ENCODE results near the gene PRR16. TPM values are rescaled to one million over a fixed set of nuclear protein-coding genes. Genes with fewer than 3 reads are reported as not detected.
A peak's percentile ranks its signal among the peaks of the same experiment; 100 is the strongest.

Gene PRR16
- total and polyA plus RNA-seq, 9 donors: 6.0 to 27.3 (median 16.9) TPM

DNA sequence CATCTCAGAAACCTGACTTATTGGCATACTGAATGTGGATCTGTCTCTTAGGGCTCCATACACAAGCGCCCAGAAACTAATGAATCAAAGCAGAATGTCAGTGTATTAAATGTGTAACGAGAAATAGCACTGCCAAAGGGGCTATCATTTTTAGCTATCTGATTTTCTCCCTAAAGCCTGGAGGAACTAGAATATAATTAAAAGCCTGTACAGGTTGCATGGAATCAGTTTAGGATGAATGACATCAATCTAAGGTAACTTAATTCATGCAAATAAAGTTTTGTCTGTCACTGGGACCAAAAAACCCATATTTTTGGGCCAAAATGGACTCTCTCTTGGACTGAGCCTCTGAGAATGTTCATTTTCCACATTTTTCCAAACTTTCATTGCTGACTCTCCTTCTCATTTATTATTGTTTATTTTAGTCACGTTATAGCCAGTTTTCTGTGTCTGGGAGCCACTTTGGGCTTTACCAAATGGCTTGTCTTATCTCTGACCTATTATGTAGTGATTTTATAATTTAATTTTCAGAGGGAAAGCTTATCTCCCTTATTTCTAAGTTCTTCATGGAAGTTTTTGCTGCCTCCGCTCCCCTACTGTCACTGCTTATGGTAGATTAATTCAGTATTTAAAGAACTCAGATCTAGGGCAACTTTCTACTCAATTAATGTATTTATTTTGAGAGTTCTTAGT lies 47.0 kb downstream of the PRR16 start:
- H3K4me1 ChIP-seq (ENCODE audit: control insufficient read depth, insufficient read depth, low read length): no peaks in the 10 kb centered on the region
- DNase-seq: no peak
- H3K4me3 ChIP-seq (ENCODE audit: low read length): no peak overlapping the region
- WGBS (ENCODE audit: insufficient coverage): 80% methylated on average over 1 of the region's 4 CpGs
- no peak overlapping the region for H3K27ac ChIP-seq (ENCODE audit: low read length)
- no peaks in the 10 kb centered on the region for H3K27me3 ChIP-seq (ENCODE audit: control insufficient read depth, insufficient read depth, low read length)
- no peaks in the 10 kb centered on the region for H3K36me3 ChIP-seq (ENCODE audit: control insufficient read depth, insufficient read depth, low read length)
- H3K9me3 ChIP-seq (replicated peaks; ENCODE audit: control insufficient read depth, low read depth, low read length): no peaks in the 10 kb centered on the region

DNA sequence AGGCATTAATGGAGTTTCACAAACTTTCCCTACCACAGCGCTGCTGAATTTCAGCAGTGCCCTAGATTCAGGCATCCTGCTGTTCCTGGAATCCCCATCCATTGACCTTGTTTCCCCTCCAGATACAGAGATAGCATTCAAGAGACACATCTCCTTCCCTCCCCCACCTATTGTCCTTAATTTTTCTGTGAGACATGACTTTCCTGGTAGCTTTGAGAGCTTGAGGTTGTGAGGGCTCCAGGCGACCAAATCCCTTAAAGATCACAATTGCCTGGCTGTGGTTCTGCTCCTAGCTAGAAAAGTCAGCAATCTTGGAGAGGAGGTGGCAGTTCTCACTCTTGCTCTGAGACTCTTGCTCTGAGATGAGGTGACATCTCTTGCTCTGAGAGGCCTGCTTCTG lies 48.0 kb downstream of the PRR16 start:
- no peaks in the 10 kb centered on the region for H3K9me3 ChIP-seq (replicated peaks; ENCODE audit: control insufficient read depth, low read depth, low read length)
- no peak overlapping the region for H3K27ac ChIP-seq (ENCODE audit: low read length)
- no peaks in the 10 kb centered on the region for H3K36me3 ChIP-seq (ENCODE audit: control insufficient read depth, insufficient read depth, low read length)
- H3K27me3 ChIP-seq (ENCODE audit: control insufficient read depth, insufficient read depth, low read length): no peaks in the 10 kb centered on the region
- H3K4me3 ChIP-seq (ENCODE audit: low read length): no peak overlapping the region
- no peak for DNase-seq
- no peaks in the 10 kb centered on the region for H3K4me1 ChIP-seq (ENCODE audit: control insufficient read depth, insufficient read depth, low read length)
- WGBS (ENCODE audit: insufficient coverage): 60% methylated on average over 2 of the region's 2 CpGs

DNA sequence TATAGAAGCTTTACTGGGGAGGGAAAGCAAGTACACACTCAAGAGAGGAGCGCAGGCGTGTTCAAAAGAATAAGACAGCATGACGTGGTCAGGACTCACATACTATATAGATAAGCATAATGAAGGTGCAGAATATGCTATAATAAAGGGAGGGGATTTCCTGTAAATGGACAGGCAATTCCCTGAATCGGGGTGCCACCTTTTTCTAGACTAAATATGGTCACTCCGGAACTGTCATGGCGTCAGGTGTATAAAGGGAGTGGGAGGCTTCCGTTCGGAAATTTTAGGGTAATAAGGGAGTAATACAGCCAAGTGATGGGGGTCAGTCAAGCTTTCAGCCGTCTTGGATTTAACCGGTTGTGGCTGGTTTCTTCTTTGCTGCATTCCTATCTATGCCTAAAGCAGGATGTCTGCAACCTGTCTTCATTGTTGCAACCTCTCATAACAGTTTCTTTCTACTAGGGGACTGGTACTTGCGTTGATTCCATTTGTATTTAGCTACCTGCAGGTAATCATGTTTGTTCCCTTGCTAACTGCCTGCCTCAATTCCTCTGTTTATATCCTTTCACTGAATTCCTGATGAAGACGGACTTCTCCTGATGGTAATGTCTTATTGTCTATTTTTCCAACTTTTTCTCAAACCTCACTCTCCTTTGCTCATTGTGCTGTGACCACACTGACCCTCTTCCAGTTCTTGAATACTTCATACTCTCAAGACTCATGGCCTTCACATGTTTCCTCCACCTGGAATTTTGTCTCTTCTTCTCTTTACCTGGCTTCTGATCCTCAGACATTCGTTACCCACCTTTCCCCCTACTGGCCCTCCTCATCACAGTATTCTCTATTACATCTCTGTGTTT lies 48.9 kb downstream of the PRR16 start:
- H3K4me3 ChIP-seq (ENCODE audit: low read length): no peak overlapping the region
- H3K27ac ChIP-seq (ENCODE audit: low read length): no peak overlapping the region
- no peaks in the 10 kb centered on the region for H3K9me3 ChIP-seq (replicated peaks; ENCODE audit: control insufficient read depth, low read depth, low read length)
- WGBS (ENCODE audit: insufficient coverage): 91% methylated on average over 7 of the region's 13 CpGs
- no peak for DNase-seq
- H3K27me3 ChIP-seq (ENCODE audit: control insufficient read depth, insufficient read depth, low read length): no peaks in the 10 kb centered on the region
- H3K36me3 ChIP-seq (ENCODE audit: control insufficient read depth, insufficient read depth, low read length): no peaks in the 10 kb centered on the region
- H3K4me1 ChIP-seq (ENCODE audit: control insufficient read depth, insufficient read depth, low read length): no peaks in the 10 kb centered on the region

DNA sequence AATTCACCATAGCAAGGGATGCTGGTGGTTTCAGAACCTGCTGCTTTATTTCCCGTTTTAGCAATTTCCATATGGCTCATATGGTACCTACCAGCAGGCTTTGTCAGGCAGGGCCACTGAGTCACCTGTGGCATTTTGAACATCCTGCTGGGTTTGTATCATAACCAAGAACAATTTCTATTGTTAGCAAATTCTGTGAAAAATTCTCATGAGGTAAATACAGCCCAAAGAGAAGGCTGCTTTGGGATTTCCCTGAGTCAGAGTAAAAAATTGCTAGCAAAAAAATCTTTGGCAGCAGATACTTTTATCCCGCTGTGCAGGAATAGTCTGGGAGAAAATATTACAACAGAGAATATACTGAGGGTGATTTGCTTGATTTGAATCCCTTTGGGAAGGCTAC lies 52.7 kb downstream of the PRR16 start:
- 86% methylated on average over 1 of the region's 2 CpGs for WGBS (ENCODE audit: insufficient coverage)
- Histone ChIP-seq H3K27me3 (ENCODE audit: control insufficient read depth, insufficient read depth, low read length) (no peaks in the 10 kb centered on the region), H3K9me3 (replicated peaks; ENCODE audit: control insufficient read depth, low read depth, low read length) (no peaks in the 10 kb centered on the region), H3K4me1 (ENCODE audit: control insufficient read depth, insufficient read depth, low read length) (no peaks in the 10 kb centered on the region), H3K36me3 (ENCODE audit: control insufficient read depth, insufficient read depth, low read length) (no peaks in the 10 kb centered on the region), H3K27ac (ENCODE audit: low read length) (no peak overlapping the region), H3K4me3 (ENCODE audit: low read length) (no peak overlapping the region)
- DNase-seq: peak; percentile 10

DNA sequence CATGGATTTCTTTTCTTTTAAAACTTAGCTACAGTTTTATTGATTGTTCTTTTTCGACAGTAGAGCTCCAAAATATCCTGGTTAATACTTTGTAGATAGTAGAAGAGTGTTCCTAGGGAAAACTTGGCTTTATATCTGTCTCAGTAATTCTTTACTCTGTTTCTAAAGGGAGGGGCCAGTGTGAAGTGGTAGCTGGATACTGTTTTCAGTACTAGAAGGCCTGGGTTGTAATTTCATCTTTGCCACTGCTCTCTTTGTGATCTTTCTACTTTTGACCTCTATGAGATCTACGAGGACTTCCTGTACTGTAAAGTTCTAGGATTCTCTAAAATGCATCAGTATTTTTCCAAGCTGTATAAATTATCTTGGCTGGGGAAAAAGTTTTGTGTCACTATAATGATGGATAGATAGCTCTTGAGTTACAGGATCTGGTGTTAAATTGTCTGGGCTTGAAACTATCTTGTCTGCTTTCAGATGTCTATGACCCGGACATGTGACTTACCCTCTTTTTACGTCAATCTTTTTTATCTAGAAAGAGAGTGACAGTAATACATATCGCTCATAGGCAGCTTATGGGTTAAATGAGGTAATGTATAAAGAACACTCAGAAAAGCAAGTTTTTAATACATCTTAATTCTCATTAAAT lies 53.6 kb downstream of the PRR16 start:
- no peak for DNase-seq
- H3K4me1 ChIP-seq (ENCODE audit: control insufficient read depth, insufficient read depth, low read length): no peaks in the 10 kb centered on the region
- H3K36me3 ChIP-seq (ENCODE audit: control insufficient read depth, insufficient read depth, low read length): no peaks in the 10 kb centered on the region
- H3K27ac ChIP-seq (ENCODE audit: low read length): no peak overlapping the region
- H3K27me3 ChIP-seq (ENCODE audit: control insufficient read depth, insufficient read depth, low read length): no peaks in the 10 kb centered on the region
- no peaks in the 10 kb centered on the region for H3K9me3 ChIP-seq (replicated peaks; ENCODE audit: control insufficient read depth, low read depth, low read length)
- H3K4me3 ChIP-seq (ENCODE audit: low read length): no peak overlapping the region
- WGBS (ENCODE audit: insufficient coverage): no CpG with 5 or more reads among the region's 5 CpGs

DNA sequence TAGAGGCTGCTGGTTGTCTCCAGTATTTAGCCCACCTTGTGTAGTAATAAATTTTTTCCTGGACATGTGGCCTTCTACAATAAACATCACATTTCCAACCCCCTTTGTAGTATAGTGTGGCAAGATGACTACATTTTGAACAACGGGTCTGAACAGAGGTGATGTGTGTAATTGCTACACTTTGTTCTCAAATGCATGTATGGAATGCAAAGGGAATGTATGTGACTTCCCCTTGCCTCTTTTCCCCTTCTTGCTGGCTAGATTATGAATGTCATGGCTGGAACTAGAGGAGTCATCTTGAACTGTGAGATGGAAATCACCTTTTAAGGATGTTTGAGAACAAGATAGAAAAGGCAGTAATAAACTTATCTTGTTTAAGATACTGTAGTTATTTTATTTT lies 54.5 kb downstream of the PRR16 start:
- no peaks in the 10 kb centered on the region for H3K9me3 ChIP-seq (replicated peaks; ENCODE audit: control insufficient read depth, low read depth, low read length)
- no peak overlapping the region for H3K4me3 ChIP-seq (ENCODE audit: low read length)
- H3K36me3 ChIP-seq (ENCODE audit: control insufficient read depth, insufficient read depth, low read length): no peaks in the 10 kb centered on the region
- H3K27ac ChIP-seq (ENCODE audit: low read length): no peak overlapping the region
- no peaks in the 10 kb centered on the region for H3K27me3 ChIP-seq (ENCODE audit: control insufficient read depth, insufficient read depth, low read length)
- no peak for DNase-seq
- no CpG with 5 or more reads among the region's 1 CpG for WGBS (ENCODE audit: insufficient coverage)
- H3K4me1 ChIP-seq (ENCODE audit: control insufficient read depth, insufficient read depth, low read length): no peaks in the 10 kb centered on the region

DNA sequence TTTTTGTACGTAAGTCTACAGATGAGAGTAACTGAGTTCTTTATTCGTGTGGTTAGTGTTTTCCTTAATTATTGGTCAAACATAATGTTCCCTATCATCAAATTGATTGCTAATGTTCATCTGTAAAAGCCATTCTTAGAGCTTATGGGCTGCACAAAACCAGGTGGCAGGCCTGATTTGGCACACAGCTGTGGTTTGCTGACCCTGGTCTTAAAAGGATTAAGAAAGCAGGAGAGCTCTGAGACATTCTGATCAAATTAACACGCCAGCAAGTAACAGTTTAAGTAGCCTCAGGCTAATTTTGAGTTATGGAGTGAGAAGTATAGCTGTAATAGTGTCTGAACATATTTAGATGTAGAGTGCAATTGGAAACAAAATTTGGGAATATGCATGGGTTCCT lies 63.2 kb downstream of the PRR16 start:
- Histone ChIP-seq H3K27ac (ENCODE audit: low read length) (no peak overlapping the region), H3K36me3 (ENCODE audit: control insufficient read depth, insufficient read depth, low read length) (no peaks in the 10 kb centered on the region), H3K4me1 (ENCODE audit: control insufficient read depth, insufficient read depth, low read length) (no peaks in the 10 kb centered on the region), H3K4me3 (ENCODE audit: low read length) (no peak overlapping the region), H3K27me3 (ENCODE audit: control insufficient read depth, insufficient read depth, low read length) (no peaks in the 10 kb centered on the region), H3K9me3 (replicated peaks; ENCODE audit: control insufficient read depth, low read depth, low read length) (no peaks in the 10 kb centered on the region)
- no peak for DNase-seq
- 63% methylated on average over 1 of the region's 3 CpGs for WGBS (ENCODE audit: insufficient coverage)

DNA sequence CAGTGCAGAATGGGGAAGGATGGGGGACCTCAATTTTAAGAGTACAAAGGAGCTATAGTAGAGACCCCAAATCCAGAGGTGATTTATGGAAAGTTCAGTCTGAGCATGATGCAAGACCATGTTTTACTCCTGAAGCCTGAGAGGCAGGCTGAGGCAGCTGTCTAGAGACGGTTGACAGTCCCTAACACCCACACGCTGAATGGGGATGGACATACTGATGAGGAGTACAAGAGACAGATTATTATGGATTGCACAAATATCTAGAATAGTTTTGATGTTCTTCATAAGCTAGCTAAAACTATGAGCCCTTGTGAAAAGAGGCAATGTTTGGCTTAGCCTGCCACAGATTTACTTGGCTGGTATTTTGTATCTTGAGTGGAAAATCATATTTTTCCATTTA lies 64.5 kb downstream of the PRR16 start:
- no peaks in the 10 kb centered on the region for H3K9me3 ChIP-seq (replicated peaks; ENCODE audit: control insufficient read depth, low read depth, low read length)
- no peaks in the 10 kb centered on the region for H3K36me3 ChIP-seq (ENCODE audit: control insufficient read depth, insufficient read depth, low read length)
- no peaks in the 10 kb centered on the region for H3K4me1 ChIP-seq (ENCODE audit: control insufficient read depth, insufficient read depth, low read length)
- WGBS (ENCODE audit: insufficient coverage): no CpG with 5 or more reads among the region's 2 CpGs
- H3K4me3 ChIP-seq (ENCODE audit: low read length): no peak overlapping the region
- DNase-seq: no peak
- H3K27me3 ChIP-seq (ENCODE audit: control insufficient read depth, insufficient read depth, low read length): no peaks in the 10 kb centered on the region
- H3K27ac ChIP-seq (ENCODE audit: low read length): no peak overlapping the region

DNA sequence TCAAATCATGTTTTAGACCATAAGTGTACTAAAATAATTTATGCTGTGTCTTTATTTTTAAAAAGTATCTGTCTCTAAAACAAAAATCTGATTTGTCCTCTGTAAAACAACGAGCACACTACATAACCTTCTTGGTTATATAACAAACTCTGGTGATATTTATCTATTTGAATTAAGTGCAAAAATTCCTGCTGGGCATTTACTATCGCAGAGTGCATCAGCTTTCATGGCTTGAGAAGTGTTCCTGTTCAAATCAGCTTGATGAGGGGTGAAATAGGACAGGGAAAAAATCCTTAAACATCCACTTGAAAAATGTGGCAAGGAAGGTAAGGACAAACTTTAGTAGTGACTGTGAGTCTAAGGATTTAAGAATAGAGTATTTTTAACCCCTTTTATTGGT lies 65.3 kb downstream of the PRR16 start:
- Histone ChIP-seq H3K4me1 (ENCODE audit: control insufficient read depth, insufficient read depth, low read length) (no peaks in the 10 kb centered on the region), H3K36me3 (ENCODE audit: control insufficient read depth, insufficient read depth, low read length) (no peaks in the 10 kb centered on the region), H3K4me3 (ENCODE audit: low read length) (no peak overlapping the region), H3K27me3 (ENCODE audit: control insufficient read depth, insufficient read depth, low read length) (no peaks in the 10 kb centered on the region), H3K27ac (ENCODE audit: low read length) (no peak overlapping the region), H3K9me3 (replicated peaks; ENCODE audit: control insufficient read depth, low read depth, low read length) (no peaks in the 10 kb centered on the region)
- WGBS (ENCODE audit: insufficient coverage): no CpG with 5 or more reads among the region's 2 CpGs
- DNase-seq: no peak

DNA sequence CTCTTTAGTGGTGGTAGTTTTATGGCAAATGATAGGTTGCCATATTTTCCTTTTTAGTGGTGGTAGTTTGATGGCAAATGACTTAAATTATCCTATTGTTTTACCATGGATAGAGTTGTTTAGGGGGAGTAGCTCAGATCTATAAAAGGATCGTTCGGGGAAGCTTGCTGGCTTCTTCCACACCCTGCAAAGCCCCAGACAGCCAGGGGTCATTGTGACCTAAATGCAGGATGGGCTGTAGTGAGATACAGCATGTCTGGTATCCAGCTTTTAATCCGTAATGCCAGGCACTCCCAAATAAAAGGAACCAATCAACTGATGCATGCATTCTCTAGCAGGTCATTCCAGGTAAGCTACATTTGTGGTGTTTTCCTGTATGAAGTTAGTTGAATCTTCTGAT lies 67.1 kb downstream of the PRR16 start:
- H3K36me3 ChIP-seq (ENCODE audit: control insufficient read depth, insufficient read depth, low read length): no peaks in the 10 kb centered on the region
- WGBS (ENCODE audit: insufficient coverage): no CpG with 5 or more reads among the region's 3 CpGs
- H3K27ac ChIP-seq (ENCODE audit: low read length): no peak overlapping the region
- no peaks in the 10 kb centered on the region for H3K9me3 ChIP-seq (replicated peaks; ENCODE audit: control insufficient read depth, low read depth, low read length)
- H3K4me3 ChIP-seq (ENCODE audit: low read length): no peak overlapping the region
- no peaks in the 10 kb centered on the region for H3K4me1 ChIP-seq (ENCODE audit: control insufficient read depth, insufficient read depth, low read length)
- no peak for DNase-seq
- H3K27me3 ChIP-seq (ENCODE audit: control insufficient read depth, insufficient read depth, low read length): no peaks in the 10 kb centered on the region
